Measurements from ENCODE around the gene RAD51B.
A peak's percentile ranks its signal among the peaks of the same experiment; 100 is the strongest.

Gene RAD51B

DNA sequence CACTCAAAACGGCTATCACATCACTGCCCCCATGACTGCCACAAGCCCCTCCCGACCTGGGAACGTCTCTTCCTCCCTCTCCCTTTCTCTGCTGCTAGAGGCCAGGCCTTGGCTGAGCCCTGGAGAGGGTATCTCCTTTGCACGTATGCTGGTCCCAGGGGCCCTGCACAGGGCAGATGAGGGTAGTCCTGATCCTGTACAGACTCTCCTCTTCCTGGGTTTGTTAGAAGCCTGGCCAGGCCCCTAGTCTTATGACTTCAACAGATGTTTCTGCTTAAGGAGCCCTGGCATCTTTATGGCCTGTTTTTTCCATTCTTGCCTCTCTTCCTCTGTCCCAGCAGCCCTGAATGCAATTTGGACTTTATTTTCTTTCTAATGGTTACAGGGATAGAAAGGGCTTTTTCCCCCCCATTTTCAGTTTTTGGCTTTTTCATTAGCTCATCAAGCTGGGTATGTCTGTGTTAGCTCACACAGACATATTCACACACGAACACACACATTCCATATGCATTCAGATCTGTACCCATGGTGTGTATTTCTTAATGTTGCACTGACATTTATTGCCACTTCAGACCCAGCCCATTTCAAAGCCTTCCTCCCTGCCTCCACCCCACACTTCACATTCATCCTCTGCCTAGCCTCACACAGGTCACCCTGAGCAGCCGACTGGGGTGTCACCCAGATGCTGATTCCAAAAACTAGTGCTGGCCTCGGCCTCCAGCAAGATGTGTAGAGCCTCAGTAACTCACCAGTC lies 770.0 kb downstream of the RAD51B start:
- no peak for DNase-seq

DNA sequence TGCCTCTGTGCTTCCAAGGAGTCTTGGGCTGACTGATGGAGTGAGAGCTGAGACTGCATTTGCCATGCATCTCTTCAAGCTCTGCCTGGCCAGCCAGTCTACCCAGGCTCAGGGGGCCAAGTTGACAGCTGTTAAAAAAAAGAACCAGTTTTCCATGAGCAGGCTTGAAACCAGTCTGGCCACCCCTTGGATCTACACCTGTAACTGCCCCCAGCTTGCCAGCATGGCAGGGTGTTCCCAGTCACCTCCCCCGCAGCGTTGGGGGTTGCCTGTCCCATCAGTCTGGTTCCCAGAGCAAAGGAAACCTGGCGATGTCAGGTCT lies 770.6 kb downstream of the RAD51B start:
- DNase-seq, result no peak

DNA sequence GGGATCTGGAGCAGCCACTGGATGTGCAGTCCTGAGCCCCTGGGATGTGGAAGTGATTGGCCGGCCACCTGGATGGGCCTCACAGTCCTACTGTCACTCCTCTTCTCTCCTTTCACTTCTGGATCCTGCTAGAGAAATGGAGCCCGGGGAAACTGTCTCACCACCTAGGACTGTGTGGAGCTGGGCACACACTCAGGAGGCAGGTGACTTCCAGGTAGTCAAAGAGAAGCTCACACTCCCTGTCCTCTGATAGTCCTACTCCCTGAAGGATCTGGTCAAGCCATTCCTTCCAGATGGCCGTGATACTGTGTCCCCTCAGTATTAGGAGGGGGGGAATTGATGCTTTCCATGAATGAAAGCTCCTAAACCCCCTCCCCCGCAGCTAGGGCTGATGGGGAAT lies 772.2 kb downstream of the RAD51B start:
- no peak for DNase-seq

DNA sequence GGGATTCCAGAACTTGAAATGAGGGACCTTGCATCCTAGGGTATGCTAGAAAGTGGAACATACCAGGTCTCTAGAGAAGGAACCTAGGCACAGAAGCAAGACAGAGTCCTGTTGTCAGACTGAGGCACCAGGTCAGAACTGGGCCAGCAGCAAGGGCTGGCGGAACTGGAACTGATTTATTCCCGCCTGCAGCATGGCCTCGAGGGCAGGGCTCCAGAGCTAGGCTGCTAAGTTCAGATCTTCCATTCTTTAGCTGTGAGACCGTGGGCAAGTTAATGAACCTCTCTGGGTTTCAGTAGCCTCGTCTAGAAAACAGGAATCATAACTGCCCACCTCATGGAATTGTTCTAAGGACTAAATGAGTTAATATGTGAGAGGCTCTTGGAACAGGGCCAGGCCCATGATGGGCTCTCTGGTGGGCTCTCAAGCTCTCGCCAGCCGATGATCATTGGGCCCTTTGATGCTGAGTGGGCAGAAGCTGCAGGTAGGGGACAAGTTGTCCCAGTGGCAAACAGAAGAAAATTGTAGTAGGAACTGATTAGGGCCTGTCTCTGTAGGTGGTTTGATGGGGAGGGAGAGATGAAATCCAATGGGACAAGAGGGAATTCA lies 773.5 kb downstream of the RAD51B start:
- DNase-seq, result no peak

DNA sequence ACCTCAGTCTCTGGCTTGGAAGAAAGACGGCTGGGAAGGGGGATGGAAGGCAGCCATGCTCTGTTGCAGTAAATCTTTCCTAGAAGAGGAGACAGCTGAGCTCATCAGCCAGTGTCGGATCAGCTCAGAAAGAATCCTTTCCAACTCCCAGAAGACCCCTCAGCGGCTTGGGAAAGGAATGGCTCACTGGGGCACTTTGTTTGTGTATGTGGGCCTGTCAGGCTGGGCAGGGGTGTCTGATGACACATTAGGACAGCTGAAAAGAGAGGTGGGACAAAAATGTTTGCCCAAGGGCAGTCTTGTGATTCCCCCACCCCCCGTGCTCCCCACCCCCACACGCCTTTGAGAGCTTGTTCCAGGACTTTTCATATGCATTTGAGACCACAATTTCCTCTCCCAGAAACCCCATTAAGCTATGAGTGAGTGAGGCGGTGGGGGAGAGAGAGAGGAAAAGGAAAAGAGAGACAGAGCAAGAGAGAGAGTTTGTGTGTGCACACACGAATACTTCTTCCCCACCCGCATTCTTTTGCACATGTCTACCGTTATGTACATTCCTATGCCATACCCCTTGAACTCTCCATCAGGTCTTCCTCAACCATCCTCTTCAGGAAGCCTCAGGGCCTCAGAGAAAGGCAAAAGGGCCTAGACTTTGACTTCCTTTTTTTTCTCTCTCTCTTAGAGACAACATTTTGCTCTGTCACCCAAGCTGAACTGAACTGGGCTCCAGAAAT lies 774.4 kb downstream of the RAD51B start:
- DNase-seq, result peak; percentile 67 to 73 (median 69)

DNA sequence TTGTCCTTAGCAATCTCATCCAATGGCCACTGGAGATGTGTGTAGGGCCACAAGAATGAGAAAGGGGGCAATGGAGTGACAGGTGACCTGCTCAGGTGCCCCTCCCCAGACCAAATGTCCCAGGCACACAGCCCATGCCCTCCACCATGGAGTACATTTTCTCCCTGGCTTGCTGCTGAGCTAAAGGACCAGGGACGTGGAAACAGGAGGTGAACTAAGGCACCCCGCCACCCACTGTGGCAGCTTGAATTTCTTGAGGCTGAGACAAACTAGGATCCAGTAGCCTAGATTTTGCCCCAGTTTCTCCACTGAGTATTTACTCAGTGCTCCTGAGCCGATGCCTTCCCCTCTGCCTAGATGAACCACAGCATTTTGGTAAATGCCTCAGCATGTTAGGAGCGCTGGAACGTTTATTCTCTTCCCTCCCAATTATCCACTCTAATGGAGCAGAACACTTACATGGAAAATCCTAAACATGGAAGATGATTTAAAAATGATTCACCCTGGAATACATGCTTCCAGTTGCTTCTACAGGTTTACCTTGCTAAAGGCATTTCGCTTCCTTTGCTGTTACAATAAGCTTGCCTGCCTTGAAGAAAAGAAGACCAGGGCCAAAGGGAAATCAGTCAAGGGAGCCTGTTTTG lies 775.3 kb downstream of the RAD51B start:
- DNase-seq, result no peak

DNA sequence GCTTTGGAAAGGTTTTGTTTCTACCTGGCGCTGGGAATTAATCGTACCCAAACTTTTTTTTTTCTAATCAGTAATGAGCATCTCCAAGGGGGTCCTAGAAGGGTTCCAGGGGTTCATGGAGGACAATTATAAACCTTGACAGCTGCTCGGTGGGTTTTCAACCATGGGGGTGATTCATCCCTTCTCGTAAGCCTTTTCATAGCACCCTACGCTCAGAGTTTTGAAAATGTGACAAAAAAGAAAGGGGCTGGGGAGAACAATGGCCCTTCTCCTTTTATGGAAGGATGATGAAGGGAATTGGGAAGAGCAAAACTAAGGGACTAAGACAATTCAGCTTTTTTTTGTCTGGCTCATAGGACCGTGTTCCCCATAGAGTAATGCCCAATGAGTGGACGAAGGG lies 776.6 kb downstream of the RAD51B start:
- DNase-seq, result peak in 2 of 3 donors; percentile 40 to 42

DNA sequence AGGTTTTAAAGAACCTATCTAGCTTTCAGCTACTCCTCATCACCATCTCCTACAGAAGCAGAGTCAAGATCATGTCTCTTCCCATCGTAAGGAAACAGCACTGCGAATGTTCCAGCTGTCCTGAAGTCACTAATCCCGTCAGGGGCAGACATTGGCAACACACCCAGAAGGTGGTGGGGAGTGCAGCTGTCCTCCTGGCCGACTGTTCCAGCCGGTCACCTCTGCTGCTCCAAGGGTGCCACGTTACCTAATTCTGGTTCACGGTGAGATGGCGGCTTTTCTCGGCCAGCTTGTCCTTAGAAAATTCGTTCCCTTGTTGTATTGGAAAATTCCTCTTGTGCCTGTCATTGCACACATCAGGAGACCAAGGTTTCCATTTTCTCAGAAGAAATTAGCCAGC lies 777.1 kb downstream of the RAD51B start:
- DNase-seq, result no peak

DNA sequence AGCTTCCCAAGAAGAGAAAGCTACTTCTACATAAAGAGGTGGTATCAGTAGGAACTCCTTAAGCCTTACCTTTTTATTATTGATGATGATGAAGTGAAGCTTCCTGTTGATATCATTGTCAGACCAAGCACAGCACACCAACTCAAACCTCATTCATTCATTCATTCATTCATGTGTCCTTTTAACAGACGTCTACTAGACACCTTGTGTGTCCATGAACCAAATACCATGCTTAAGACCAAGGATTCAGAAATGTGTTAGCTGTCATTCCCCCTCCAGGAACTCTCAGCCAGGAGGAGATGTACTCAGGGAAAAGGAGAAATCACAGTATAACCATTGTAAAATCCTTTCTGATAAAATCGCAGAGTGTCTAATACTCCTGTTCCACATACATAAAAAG lies 778.5 kb downstream of the RAD51B start:
- no peak for DNase-seq

DNA sequence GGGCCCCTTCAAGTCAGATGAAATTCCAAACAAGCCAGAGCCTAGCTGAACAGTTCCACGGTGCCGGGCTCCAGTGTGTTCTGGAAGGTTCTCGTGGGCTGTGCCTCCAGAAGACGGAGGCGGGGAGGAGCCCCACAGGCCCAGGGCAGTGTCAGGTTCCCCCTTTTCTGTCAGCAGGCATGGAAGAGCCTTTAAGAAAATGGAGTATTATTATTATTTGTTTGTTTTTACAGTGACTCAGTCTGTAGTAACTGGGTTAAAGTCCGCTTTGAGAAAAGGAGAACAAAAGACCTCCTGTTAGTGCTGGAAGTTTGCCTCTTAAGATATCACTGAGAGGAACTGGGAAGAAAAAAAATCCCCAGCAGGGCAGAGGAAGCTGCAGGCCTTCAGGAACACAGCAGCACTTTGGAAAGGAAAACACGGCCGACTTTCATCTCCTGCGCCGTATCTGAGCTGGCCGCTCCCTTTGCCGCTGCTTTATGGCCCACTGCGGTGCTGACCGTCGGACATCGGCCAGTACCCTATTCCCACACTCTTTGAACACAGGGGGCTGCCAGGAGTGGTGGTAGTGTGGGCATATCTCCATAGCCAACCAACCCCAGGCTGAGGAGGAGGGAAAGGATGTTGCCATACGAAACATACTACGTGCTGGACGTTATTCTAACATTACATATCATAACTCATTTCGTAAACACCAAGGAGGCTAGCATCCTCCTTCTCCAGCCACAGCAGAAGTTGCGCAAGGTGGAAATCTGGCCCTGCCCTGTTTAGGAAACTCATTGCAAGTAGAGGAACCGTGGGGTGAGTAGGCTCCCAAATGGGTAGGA lies 779.3 kb downstream of the RAD51B start:
- DNase-seq, result peak; percentile 87 to 96 (median 94)

DNA sequence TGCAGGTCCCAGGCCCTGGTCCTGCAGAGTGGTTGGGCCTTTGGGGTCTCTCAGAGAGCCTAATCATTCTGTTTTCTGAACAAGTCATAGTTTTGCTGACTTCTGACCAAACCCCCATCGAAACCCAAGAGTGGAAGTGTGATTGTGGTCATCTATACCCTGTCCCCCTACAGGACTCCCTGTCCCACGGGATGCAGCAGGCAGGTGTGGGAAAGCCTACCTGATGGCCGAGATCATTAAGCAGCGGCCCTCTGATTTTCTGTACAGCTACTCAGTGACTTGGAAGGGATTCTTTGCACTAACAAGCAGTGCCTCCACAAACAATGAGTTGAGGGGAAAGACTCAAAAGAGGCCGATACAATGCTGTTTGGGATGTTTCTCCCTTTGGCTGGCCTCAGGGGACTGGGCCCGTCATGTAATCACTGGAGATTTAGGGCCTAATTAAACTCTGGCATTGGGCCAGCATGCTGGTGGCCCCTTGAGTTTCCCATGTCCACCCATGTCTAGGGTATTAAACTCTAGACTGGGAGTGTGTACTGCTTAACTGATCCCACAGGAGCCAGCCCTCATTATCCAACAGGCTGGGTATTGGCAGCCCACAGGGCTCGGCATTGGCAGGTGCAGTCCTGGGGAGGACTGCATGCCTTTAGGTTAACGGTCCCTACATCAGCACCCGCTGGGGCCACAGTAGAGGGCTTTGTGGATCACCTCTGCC lies 780.5 kb downstream of the RAD51B start:
- DNase-seq, result no peak

DNA sequence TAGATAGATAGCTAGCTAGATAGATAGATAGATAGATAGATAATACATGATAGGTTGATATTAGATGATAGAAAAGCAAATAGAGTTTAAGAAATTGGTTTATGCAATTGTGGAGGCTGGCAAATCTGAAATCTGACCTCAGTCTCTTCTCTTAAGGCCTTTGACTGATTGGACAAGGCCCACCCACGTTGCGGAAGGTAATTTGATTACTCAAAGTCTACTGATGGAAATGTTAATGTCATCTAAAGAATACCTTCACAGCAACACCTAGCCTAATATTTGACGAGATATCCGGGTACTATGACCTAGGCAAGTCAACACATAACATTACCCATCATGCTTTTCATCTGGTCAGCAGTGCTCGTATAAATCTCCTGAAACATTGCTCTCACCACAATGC lies 782.9 kb downstream of the RAD51B start:
- no peak for DNase-seq

DNA sequence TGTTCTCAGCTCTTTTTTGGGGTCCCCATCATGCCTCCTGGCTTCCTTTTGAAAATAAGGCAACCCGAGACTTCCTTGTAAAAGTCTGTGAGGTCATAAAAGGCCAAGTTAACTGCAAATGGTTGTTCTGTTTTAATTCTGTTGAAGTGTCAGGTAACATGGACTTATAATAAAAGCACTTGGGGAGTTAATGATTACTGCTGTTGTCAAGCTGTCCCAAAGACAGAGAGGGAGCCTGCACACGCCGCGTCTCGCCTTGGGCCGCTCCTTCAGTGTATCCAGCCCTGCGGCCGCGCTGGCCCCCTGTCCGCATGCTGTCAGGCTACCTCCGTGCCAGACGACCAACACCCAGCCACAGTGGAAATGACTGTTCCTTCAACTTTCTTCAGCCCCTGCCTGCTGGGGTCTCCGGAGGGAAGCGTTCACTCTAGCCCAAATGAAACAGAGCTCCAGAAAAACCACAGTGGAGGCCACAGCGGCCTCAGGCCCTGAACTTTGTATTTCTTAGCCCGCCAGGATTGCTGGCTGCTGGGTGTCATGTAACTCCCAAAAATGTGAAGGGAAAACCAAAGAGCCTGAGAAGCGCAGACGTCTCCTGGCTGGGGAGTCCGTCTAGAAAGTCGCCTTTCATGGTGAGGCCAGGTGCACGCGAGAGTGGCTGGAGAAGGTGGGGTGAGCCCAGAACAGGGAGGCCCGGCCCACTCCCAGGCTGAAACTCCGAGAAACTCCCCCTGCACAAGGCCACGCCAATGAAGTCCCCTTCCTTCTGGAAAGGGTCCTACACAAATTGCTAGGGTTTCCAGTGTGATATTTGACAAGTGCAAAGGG lies 784.2 kb downstream of the RAD51B start:
- no peak for DNase-seq

DNA sequence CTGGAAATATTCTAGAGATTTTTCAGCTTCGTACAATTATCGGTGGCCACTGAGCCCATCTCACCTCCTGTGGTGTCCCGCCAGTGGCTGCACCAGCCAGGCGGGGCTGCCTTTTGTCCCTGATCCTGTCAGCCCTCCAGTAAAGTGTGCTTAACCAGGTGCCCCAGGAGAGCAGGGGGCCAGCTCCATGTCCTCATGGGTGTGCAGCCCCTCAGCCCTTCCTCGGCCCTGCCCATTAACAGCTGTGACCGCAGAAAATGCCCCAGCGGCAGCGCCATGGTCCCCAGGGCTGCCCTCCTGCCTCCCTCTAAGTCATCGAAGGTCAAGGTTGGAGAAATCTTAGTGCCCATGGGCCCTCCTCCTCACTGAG lies 784.8 kb downstream of the RAD51B start:
- no peak for DNase-seq

DNA sequence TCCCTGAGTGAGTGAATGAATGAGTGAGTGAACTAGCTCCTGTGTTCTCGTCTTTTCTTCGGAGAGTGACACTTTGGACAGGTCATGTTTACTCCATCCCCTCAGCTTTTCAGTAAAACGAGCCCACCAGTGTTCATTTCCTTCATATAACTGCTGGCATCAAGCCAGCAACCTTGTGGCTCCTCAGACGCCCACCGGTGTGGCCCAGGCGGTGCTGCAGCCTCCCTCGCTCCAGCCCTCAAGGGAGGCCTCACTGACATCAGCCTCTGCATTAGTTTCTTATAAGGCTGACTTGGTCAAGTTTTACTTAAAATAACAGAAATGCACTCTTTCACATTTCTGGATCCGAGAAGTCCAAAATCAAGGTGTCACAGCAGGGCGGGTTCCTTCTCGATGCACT lies 785.2 kb downstream of the RAD51B start:
- no peak for DNase-seq

DNA sequence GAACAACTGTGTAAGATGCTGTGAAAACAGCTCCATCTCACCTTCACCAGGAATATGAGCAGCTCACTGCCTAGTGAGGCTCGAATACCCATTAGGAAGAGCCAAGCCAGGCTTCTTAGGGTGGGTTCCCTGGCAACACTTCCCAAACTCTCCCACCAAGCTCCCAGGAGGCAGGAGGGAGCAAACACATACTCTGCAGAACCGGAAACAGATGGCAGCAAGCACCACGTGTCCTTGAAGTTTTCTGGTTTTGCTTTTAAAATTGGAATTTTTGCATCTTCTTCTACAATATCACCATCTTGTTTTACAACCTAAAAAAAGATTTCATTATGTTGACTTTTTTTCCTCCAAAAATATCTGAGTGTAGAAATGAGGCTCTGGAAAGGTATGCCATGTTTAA lies 786.6 kb downstream of the RAD51B start:
- no peak for DNase-seq

DNA sequence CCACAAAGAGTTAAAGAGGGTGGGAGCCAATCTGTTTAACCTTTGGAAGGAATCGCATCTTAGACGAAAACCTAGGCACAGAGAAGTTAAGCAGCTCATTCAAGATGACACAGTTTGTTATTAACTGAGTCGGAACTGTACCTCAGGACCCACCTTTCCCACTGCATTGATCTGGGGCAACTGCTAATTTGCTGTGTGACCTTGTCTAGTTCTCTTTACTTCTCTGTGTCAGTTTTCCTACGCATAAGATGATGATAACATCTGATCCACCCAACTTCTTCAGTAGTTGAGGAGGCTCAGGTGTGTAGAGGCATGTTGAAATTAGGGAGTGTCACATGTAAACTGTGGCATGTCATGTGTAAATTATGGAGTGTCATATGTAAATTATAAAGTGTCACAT lies 787.1 kb downstream of the RAD51B start:
- DNase-seq, result no peak

DNA sequence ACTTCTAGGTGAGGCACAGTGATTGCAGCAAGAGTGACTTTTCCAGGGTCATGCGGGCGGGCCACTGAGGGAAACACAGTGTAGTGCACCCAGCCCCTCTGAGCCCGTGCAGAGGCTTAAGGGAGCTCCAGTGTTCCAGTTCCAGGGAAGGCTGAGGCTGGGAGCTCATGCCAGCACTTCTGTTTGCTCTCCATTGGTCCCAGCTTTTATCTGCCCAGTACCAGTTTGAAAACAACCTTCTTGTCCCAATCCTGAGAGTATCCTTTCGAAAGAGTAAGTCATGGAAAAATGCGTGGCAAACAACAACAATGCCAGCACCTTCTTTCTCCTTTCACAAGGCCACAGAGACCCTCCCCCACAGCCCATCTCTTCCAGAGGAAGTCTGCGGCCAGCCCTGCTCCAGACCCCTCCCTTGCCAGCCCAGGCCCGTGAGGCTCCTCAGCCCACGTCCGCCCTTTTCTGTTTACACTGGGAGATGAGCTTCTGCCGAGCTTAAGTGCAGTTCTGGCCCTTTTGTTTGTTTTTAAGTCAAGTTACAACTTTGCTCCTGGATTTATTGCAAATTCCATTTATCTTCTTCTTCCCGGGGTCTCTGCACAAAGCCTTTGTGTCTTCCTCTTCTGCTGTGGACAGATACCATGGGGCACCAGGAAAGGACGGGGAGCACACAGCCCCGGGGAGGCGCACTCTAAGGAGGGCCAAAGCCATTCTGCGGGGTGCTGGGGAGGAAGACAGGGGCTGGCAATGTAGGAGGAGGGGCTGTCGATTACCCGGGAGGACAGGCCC lies 787.7 kb downstream of the RAD51B start:
- DNase-seq, result peak in 2 of 3 donors; percentile 18 to 37

DNA sequence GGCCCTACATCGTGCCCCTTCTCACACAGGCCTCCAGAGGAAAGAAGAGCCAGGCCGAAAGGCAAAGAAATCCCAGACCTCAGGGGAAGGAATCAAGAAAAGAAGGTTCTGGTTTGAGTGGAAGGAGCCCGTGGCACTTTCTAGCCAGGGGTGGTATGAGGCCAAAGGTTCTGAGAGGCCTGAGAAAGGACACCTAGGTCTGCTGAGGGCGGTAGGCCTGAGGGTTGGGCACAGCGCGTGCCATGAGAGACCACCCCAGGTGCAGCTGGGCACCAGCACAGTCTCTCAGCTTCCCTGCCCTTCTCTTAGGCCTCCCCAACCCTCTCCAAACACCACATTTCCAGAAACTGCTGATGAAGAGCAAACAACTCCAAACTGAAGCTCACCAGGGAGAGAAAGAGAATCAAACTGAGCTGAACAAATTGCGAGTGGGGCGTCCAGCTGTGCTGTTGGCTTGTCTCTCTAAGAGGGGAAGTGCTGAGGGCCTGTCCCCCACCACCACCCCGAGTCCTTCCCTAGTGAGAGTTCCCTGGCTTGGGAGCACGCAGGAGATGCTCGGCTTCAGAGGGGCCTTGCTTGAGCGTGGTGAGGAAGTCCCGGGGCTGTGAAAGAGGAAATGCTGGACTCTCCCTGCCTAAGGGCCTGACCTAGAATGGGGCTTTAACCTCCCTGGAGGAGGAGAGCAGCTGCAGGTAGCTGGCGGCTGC lies 788.4 kb downstream of the RAD51B start:
- peak; percentile 77 to 85 (median 79) for DNase-seq

DNA sequence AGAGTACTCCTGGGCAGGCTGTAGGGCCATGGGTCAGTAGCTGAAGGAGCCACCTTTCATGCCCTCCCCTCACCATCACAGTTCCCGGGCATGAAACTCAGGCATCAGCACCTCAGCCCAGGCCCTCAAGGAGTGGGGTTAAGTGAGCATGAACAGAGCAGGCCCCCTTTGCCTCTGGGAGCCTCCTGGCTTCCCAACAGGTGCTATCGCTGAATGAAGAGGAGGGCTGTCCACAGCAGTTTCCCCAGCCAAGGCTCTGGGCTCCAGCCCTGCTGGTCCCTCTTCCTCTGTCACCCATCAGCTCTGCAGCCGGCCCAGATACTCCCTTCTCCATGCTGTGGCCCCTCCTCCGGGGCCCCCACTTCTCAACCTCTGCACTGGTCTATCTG lies 789.0 kb downstream of the RAD51B start:
- no peak for DNase-seq

Data from suppressor macrophage treated with lipopolysaccharide for 1 hour (primary cell).